BE2C (cell line): ENCODE data around the gene CLIC6.

Source experiments
- DNase-seq: peaks from one replicate; pipeline ENCODE4 v3.0.0-alpha.2; 2020
- H3K27me3 ChIP-seq: fragments of 250-450 bp; sonication (Bioruptor Pico); 2 replicates; pipeline ENCODE4 v1.5.1; 2020; ENCODE audit warnings: mild to moderate bottlenecking
- H3K36me3 ChIP-seq: fragments of 250-450 bp; sonication (Bioruptor Pico); 2 replicates; pipeline ENCODE4 v1.5.1; 2020; ENCODE audit warnings: mild to moderate bottlenecking
- H3K4me1 ChIP-seq: fragments of 250-450 bp; sonication (Bioruptor Pico); 2 replicates; pipeline ENCODE4 v1.5.1; 2020
- H3K4me3 ChIP-seq: 2 replicates; pipeline ENCODE4 v1.5.1; 2011; ENCODE audit warnings: low read depth, low read length
- H3K9me3 ChIP-seq: fragments of 250-450 bp; sonication (Bioruptor Pico); 2 replicates; pipeline ENCODE4 v1.5.1; 2020
- CTCF ChIP-seq: IDR thresholded peaks from 2 replicates; pipeline ENCODE4 v1.5.1; 2012; ENCODE audit warnings: mild to moderate bottlenecking, low read depth, low read length

The CLIC6 gene

DNA sequence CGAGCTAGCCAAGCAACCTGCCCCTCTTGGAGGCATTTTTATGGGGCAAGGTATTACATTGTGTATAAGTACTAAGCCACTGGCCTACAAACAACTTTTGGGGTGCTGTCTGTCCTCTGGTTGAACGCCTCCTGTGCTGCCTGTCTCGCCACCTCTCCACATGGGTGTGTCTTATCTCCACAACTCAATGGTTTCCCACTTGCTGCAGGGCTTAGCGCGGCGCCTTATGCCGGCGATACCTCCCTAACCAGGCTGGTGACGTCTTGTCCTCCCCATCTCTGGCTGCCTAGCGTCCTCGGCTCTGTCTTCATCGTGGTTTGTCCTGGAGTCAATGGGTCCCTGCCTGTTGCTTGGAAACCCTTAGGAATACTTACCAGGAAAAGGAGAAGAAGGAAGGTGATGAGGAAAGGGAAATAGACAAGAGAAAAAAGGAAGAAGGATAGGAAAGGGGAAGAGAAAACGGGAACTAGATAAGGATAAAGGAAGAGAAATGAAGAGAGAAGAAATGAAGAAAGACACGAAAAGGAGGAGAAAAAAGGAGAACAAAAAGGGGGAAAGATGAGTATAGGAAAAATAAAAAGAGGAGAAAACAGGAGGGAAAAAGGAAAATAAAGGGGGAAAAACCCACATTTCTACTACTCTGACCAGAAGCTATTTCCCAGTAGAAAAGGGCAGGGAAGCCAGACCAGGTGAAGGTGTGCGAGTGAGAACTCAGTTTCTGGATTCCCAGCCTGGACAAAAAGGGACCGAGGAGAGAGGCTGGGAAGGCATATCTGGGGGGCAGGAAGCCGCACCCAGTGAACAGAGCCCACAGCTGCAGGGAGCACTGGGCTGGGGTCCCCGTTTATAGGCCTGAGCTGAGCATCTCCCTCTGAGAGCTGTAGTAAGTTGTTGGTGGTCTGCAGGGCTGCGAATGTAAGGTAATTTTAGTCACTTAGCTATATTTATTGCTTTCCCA lies 86.2 kb downstream of the CLIC6 start:
- TF ChIP-seq CTCF: no peak
- no peaks in the 10 kb centered on the region for H3K36me3 ChIP-seq
- H3K4me3 ChIP-seq: no peak overlapping the region

GRCh38 chr21:34761758-34762330 lies 93.0 kb downstream of the CLIC6 start:
- TF ChIP-seq CTCF: no peak
- no peaks in the 10 kb centered on the region for H3K36me3 ChIP-seq
- H3K4me3 ChIP-seq: no peak overlapping the region
- H3K4me1 ChIP-seq: no peaks in the 10 kb centered on the region
- no peaks in the 10 kb centered on the region for H3K27me3 ChIP-seq
- no peak for DNase-seq
- no peaks in the 10 kb centered on the region for H3K9me3 ChIP-seq

More for the DNA sequence above, 86.2 kb downstream of the CLIC6 start:
- DNase-seq: no peak
- Histone ChIP-seq H3K9me3 (no peaks in the 10 kb centered on the region), H3K4me1 (no peaks in the 10 kb centered on the region), H3K27me3 (no peaks in the 10 kb centered on the region)

DNA sequence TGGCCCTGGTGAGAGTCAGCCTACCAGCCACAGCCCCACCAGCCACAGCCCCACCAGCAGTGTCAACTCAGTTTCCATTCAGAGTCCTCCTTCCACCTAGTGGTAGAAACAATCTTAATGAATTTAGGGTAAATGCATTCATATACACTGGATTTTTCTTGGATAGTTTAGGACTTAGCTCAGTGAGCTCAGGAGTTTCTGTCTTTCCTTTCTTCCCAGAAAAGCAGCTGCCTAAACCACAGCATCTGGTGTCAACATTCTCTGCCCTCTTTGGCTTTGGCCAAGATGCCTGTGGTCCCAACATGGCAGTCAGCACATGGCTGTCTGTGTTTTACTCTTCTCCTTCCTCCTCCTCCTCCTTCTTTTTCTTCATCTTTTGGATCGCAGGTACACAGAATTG lies 94.0 kb downstream of the CLIC6 start:
- no peak for TF ChIP-seq CTCF
- Histone ChIP-seq H3K4me1 (no peaks in the 10 kb centered on the region), H3K4me3 (no peak overlapping the region), H3K9me3 (no peaks in the 10 kb centered on the region), H3K27me3 (no peaks in the 10 kb centered on the region), H3K36me3 (no peaks in the 10 kb centered on the region)
- no peak for DNase-seq

GRCh38 chr21:34764715-34765284 lies 96.0 kb downstream of the CLIC6 start:
- H3K4me1 ChIP-seq: no peaks in the 10 kb centered on the region
- no peak for TF ChIP-seq CTCF
- no peaks in the 10 kb centered on the region for H3K9me3 ChIP-seq
- no peak for DNase-seq
- H3K4me3 ChIP-seq: no peak overlapping the region
- H3K36me3 ChIP-seq: no peaks in the 10 kb centered on the region
- no peaks in the 10 kb centered on the region for H3K27me3 ChIP-seq

DNA sequence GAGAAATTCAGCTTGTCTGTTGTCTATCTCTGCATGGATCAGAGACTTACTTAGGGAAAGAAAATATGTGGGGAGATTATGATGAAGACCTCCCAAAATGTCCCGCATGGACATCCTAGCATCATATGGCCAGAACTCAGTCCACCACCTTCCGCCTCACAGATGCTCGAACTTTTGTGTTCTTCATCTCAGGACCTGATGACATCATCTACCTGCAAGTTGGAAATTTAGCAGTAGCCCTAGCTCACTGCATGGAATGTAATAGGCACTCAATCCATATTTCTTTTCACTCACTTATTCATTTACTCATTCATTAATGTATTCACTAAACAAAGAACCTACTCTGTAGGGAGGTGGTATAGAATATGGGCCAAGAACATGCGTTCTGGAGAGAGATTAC lies 96.8 kb downstream of the CLIC6 start:
- Histone ChIP-seq H3K27me3 (no peaks in the 10 kb centered on the region), H3K4me1 (no peaks in the 10 kb centered on the region), H3K4me3 (no peak overlapping the region), H3K9me3 (no peaks in the 10 kb centered on the region), H3K36me3 (no peaks in the 10 kb centered on the region)
- DNase-seq: no peak
- no peak for TF ChIP-seq CTCF

DNA sequence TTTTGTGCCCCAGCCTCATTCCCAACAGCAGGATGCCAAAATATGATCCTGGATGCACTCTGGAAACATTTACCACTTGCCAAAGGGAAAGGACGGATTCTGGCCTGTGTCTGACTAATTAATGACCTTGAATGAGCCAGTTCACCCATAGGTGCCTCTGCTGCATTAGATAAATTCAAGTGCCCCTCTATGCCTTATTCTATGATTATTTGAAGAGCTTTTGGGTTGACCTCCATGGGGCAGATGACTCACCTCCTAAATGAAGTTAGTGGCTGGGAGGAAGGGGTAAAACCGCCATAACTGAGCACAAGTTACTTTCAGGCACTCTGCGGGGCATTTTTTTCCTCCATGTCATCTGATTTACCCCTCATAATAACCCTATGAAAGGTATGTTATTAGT lies 98.1 kb downstream of the CLIC6 start:
- TF ChIP-seq CTCF: no peak
- DNase-seq: no peak
- Histone ChIP-seq H3K27me3 (no peaks in the 10 kb centered on the region), H3K36me3 (no peaks in the 10 kb centered on the region), H3K9me3 (no peaks in the 10 kb centered on the region), H3K4me3 (no peak overlapping the region), H3K4me1 (no peaks in the 10 kb centered on the region)
